K562 (cell line): ENCODE data around the gene DNAH3. TPM values are rescaled to one million over a fixed set of nuclear protein-coding genes. Genes with fewer than 3 reads are reported as not detected.

Experiments used
- COPS2 ChIP-seq: fragments of 450-650 bp; conservative IDR thresholded peaks from 2 replicates; pipeline ENCODE4 v1.6.1; 2016; ENCODE audit warnings: mild to moderate bottlenecking, moderate library complexity
- GABPA ChIP-seq: fragments of 200-800 bp; sonication (Bioruptor generic); conservative IDR thresholded peaks from 2 replicates; pipeline ENCODE4 v1.6.1; 2016; ENCODE audit warnings: low read depth, missing genetic modification characterization, missing compliant biosample characterization
- HDAC8 ChIP-seq: fragments of 450-650 bp; IDR thresholded peaks from 2 replicates; pipeline ENCODE4 v1.6.1; 2016; ENCODE audit warnings: mild to moderate bottlenecking, missing genetic modification characterization, moderate library complexity, missing compliant biosample characterization
- HDGF ChIP-seq: fragments of 450-650 bp; IDR thresholded peaks from 2 replicates; pipeline ENCODE4 v1.6.1; 2016
- HSF4 ChIP-seq: fragments of 250-450 bp; sonication (Bioruptor Pico); IDR thresholded peaks from 2 replicates; pipeline ENCODE4 v2.1.2; 2022; ENCODE audit warnings: mild to moderate bottlenecking, moderate library complexity, borderline replicate concordance
- KDM4B ChIP-seq, 2 experiments: fragments of 450-650 bp in 1 of 2; sonication (generic) in 1 of 2; IDR thresholded peaks; 2 replicates each; pipeline ENCODE4 v1.6.1; 2016 to 2017; ENCODE audit warnings: borderline replicate concordance in 2 of 2, antibody characterized with exemption in 1 of 2, low read depth in 1 of 2, mild to moderate bottlenecking in 1 of 2
- KLF10 ChIP-seq: fragments of 250-450 bp; sonication (Bioruptor Pico); IDR thresholded peaks from 2 replicates; pipeline ENCODE4 v1.6.1; 2021; ENCODE audit warnings: matching md5 sums
- MIER1 ChIP-seq: fragments of 450-650 bp; IDR thresholded peaks from 2 replicates; pipeline ENCODE4 v1.6.1; 2016; ENCODE audit warnings: antibody characterized with exemption, mild to moderate bottlenecking, low read depth
- SNRNP70 ChIP-seq: fragments of 200-400 bp; formaldehyde crosslinking; optimal IDR thresholded peaks from 2 replicates; pipeline ENCODE3; 2017; ENCODE audit warnings: low read depth, low read length
- ZC3H8 ChIP-seq: fragments of 450-650 bp; IDR thresholded peaks from 2 replicates; pipeline ENCODE4 v1.6.1; 2017
- ZKSCAN1 ChIP-seq: fragments of 150-350 bp; IDR thresholded peaks from 2 replicates; pipeline ENCODE4 v1.6.1; 2016; ENCODE audit warnings: low read depth, low read length
- ZNF184 ChIP-seq: sonication (generic); formaldehyde crosslinking; IDR thresholded peaks from 2 replicates; pipeline ENCODE4 v1.5.0; 2020; ENCODE audit warnings: missing genetic modification reagents
- ZNF583 ChIP-seq: fragments of 250-450 bp; sonication (Bioruptor Pico); IDR thresholded peaks from 2 replicates; pipeline ENCODE4 v1.4.0; 2020
- polyA plus RNA-seq, 8 experiments: library from polyadenylated mRNA; depleted of rRNA in 4 of 8; stranded (reverse) in 5 of 8; unstranded in 3 of 8; fragments of >200 nt; fragmentation: Nextera tagmentation in 2 of 8; fragmentation: Illumina TruSeq in 1 of 8; extraction: Ambion mirVana in 2 of 8; extraction: Trizol in 1 of 8; gene quantifications; 2 replicates each; pipeline versions ENCODE4 v1.2.1 to v1.2.3, GENCODE V29; 2011 to 2014; ENCODE audit warnings: inconsistent platforms in 1 of 8, missing spikeins in 1 of 8
- total RNA-seq, 7 experiments: library from RNA; depleted of rRNA in 6 of 7; stranded (reverse); fragments of >200 nt in 6 of 7; fragmentation: Illumina TruSeq in 2 of 7; extraction: Trizol in 2 of 7; gene quantifications; 2 replicates each; pipeline versions ENCODE4 v1.2.1 to v1.2.3, GENCODE V29; 2011 to 2021; ENCODE audit warnings: low replicate concordance in 1 of 7
- TF ChIP-seq, protein P1 (sequence below), 2 experiments: fragments of 450-650 bp; formaldehyde crosslinking in 1 of 2; IDR thresholded peaks; 2 replicates each; pipeline versions ENCODE4 v1.4.0 to v1.6.1; 2014 to 2020; ENCODE audit warnings: mild to moderate bottlenecking in 2 of 2, borderline replicate concordance in 1 of 2, low read depth in 1 of 2
- TF ChIP-seq, protein P2 (sequence below): fragments of 250-450 bp; sonication (Bioruptor Pico); IDR thresholded peaks from 2 replicates; pipeline ENCODE4 v1.4.0; 2020

DNAH3 gene
- total and polyA plus RNA-seq, 9 of the 15 experiments (the other 6 are each of a cell fraction or from before 2014, with no cell fraction given), result 0.32 to 0.84 (median 0.44) TPM

DNA sequence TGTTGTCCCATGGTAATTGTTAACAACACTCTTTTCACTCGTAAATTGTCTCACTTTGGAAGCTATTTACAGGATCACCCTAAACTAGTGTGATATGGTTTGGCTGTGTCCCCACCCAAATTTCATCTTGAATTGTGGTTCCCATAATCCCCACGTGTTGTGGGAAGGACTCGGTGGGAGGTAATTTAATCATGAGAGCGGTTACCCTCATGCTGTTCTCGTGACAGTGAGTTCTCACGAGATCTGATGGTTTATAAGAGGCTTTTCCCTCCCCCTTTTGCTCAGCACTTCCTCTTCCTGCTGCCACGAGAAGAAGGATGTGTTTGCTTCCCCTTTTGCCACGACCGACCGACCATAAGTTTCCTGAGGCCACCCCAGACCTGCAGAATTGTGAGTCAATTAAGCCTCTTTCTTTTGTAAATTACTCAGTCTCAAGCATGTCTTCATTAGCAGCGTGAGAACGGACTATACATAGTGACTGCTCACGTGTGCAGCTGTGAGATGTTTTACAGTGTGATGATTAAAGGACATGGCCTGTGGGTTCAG is 34.4 kb downstream of the DNAH3 start (continued):
- TF ChIP-seq, protein P1, sequence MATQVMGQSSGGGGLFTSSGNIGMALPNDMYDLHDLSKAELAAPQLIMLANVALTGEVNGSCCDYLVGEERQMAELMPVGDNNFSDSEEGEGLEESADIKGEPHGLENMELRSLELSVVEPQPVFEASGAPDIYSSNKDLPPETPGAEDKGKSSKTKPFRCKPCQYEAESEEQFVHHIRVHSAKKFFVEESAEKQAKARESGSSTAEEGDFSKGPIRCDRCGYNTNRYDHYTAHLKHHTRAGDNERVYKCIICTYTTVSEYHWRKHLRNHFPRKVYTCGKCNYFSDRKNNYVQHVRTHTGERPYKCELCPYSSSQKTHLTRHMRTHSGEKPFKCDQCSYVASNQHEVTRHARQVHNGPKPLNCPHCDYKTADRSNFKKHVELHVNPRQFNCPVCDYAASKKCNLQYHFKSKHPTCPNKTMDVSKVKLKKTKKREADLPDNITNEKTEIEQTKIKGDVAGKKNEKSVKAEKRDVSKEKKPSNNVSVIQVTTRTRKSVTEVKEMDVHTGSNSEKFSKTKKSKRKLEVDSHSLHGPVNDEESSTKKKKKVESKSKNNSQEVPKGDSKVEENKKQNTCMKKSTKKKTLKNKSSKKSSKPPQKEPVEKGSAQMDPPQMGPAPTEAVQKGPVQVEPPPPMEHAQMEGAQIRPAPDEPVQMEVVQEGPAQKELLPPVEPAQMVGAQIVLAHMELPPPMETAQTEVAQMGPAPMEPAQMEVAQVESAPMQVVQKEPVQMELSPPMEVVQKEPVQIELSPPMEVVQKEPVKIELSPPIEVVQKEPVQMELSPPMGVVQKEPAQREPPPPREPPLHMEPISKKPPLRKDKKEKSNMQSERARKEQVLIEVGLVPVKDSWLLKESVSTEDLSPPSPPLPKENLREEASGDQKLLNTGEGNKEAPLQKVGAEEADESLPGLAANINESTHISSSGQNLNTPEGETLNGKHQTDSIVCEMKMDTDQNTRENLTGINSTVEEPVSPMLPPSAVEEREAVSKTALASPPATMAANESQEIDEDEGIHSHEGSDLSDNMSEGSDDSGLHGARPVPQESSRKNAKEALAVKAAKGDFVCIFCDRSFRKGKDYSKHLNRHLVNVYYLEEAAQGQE (IDR thresholded peaks at IDR 0.05; ENCODE audit: borderline replicate concordance), result no peak
- TF ChIP-seq, protein P1 (CRISPR knock-in tag; IDR thresholded peaks at IDR 0.05; ENCODE audit: low read depth), result no peak
- TF ChIP-seq ZKSCAN1 (no peak), HDGF (no peak), MIER1 (no peak), GABPA (tag) (peak; percentile 88), HDAC8 (tag) (no peak), KDM4B (IDR thresholded peaks at IDR 0.05; ENCODE audit: borderline replicate concordance in 2 of 2, low read depth in 1 of 2) (no peak), KLF10 (no peak), COPS2 (no peak), ZC3H8 (no peak), ZNF184 (CRISPR knock-in tag) (no peak), SNRNP70 (no peak), HSF4 (CRISPR knock-in tag) (no peak), ZNF583 (CRISPR knock-in tag) (no peak)
- TF ChIP-seq, protein P2, sequence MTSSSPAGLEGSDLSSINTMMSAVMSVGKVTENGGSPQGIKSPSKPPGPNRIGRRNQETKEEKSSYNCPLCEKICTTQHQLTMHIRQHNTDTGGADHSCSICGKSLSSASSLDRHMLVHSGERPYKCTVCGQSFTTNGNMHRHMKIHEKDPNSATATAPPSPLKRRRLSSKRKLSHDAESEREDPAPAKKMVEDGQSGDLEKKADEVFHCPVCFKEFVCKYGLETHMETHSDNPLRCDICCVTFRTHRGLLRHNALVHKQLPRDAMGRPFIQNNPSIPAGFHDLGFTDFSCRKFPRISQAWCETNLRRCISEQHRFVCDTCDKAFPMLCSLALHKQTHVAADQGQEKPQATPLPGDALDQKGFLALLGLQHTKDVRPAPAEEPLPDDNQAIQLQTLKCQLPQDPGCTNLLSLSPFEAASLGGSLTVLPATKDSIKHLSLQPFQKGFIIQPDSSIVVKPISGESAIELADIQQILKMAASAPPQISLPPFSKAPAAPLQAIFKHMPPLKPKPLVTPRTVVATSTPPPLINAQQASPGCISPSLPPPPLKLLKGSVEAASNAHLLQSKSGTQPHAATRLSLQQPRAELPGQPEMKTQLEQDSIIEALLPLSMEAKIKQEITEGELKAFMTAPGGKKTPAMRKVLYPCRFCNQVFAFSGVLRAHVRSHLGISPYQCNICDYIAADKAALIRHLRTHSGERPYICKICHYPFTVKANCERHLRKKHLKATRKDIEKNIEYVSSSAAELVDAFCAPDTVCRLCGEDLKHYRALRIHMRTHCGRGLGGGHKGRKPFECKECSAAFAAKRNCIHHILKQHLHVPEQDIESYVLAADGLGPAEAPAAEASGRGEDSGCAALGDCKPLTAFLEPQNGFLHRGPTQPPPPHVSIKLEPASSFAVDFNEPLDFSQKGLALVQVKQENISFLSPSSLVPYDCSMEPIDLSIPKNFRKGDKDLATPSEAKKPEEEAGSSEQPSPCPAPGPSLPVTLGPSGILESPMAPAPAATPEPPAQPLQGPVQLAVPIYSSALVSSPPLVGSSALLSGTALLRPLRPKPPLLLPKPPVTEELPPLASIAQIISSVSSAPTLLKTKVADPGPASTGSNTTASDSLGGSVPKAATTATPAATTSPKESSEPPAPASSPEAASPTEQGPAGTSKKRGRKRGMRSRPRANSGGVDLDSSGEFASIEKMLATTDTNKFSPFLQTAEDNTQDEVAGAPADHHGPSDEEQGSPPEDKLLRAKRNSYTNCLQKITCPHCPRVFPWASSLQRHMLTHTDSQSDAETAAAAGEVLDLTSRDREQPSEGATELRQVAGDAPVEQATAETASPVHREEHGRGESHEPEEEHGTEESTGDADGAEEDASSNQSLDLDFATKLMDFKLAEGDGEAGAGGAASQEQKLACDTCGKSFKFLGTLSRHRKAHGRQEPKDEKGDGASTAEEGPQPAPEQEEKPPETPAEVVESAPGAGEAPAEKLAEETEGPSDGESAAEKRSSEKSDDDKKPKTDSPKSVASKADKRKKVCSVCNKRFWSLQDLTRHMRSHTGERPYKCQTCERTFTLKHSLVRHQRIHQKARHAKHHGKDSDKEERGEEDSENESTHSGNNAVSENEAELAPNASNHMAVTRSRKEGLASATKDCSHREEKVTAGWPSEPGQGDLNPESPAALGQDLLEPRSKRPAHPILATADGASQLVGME (CRISPR knock-in tag), result no peak
